ENCODE measurements around the gene FAM98C. TPM values are rescaled to one million over a fixed set of nuclear protein-coding genes. Genes with fewer than 3 reads are reported as not detected.

The FAM98C gene
- total RNA-seq, 1 experiment from 2014 or later: 10.2 TPM

DNA sequence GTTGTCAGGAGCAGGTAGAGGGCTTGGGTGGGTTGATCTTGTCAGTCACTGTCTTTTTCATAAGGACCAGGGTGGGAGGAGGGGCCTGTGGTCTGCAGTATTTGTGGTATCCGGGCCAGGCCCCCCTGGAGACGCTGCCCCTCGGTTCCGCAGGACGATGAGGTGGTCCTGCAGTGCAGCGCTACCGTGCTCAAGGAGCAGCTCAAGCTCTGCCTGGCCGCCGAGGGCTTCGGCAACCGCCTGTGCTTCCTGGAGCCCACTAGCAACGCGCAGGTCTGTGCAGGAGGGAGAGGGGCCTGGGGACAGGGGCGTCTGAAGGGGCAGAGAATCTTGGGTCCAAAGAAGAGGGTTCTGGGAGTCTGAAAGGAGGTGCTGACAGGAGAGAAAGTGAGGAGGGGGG, 37.7 kb downstream of the FAM98C start (continued):
- TF ChIP-seq, protein P1, sequence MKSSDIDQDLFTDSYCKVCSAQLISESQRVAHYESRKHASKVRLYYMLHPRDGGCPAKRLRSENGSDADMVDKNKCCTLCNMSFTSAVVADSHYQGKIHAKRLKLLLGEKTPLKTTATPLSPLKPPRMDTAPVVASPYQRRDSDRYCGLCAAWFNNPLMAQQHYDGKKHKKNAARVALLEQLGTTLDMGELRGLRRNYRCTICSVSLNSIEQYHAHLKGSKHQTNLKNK (CRISPR knock-in tag; IDR thresholded peaks at IDR 0.05): no peak
- TF ChIP-seq ZNF121 (CRISPR knock-in tag; IDR thresholded peaks at IDR 0.05): no peak
- no peak for TF ChIP-seq ZNF416 (CRISPR knock-in tag; IDR thresholded peaks at IDR 0.05)
- TF ChIP-seq MXD4 (CRISPR knock-in tag; IDR thresholded peaks at IDR 0.05; ENCODE audit: borderline replicate concordance): no peak
- TF ChIP-seq SOX15 (CRISPR knock-in tag; IDR thresholded peaks at IDR 0.05): no peak
- TF ChIP-seq ZBTB21 (CRISPR knock-in tag; IDR thresholded peaks at IDR 0.05; ENCODE audit: borderline replicate concordance): no peak
- TF ChIP-seq, protein P2, sequence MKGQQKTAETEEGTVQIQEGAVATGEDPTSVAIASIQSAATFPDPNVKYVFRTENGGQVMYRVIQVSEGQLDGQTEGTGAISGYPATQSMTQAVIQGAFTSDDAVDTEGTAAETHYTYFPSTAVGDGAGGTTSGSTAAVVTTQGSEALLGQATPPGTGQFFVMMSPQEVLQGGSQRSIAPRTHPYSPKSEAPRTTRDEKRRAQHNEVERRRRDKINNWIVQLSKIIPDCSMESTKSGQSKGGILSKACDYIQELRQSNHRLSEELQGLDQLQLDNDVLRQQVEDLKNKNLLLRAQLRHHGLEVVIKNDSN (CRISPR knock-in tag; IDR thresholded peaks at IDR 0.05): no peak
- TF ChIP-seq TEAD4 (CRISPR knock-in tag; IDR thresholded peaks at IDR 0.05): no peak
- no peak for TF ChIP-seq ESRRA (CRISPR knock-in tag; IDR thresholded peaks at IDR 0.05; ENCODE audit: borderline replicate concordance)

DNA sequence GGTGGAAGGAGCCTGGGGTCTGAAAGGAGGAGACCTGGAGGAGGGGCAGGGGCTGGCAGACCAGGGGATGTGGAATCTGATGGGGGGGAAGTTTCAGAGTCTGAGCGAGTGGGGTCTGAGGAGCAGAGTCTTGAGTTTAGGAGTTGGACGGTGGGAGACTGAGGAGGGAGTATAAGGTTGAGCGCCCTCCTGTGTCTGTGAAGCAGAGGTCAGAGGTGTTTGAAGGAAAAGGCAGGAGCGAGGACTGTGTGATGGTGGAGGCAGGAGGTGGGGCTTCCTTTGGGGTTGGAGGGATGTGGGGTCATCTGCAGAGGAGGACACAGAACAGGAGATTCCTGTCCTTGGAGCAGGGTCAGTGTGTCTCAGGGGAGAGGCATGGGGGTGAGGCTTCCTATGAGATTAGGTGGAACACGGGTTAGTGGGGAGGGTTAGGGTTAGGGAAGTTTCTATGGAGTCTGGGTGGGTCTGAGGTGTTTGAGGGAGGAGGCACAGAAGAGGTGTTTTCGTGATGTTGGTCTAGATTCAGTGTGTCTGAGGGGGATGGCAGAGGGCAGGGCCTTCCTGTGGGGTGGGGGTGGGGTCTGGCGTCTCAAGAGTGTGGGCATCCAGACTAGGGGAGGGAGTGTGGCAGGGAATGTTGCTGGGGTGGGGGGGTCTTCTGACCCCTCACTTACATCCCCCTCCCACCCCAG, 38.9 kb downstream of the FAM98C start:
- POLR2A ChIA-PET: interaction anchor here (0.7 kb wide), 1 partner anchor 39 kb away, joined by 4 read pairs; the partner anchor contains the start of gene FAM98C
- ATAC-seq (peak; percentile 97), DNase-seq (ENCODE audit: low spot score) (peak; percentile 51)
- H3K4me3 Mint-ChIP-seq: no peak overlapping the region
- H3K27me3 Mint-ChIP-seq (ENCODE audit: low read depth): no peaks in the 10 kb centered on the region
- peaks cover 13% of the 10 kb centered on the region for H3K4me1 Mint-ChIP-seq
- peak overlapping the region; percentile 37; the same call in 1 of the 2 replicates for H3K27ac Mint-ChIP-seq
- CTCF ChIA-PET: interaction anchor here (0.7 to 3.4 kb wide), 3 partner anchors 16 to 300 kb away, joined by 3 to 69 read pairs (median 8); partner anchors contain the start of genes FAM98C and RASGRP4
- 0 out of 2 replicates have a peak, but pooled peaks have one; percentile 18 for TF ChIP-seq SP1 (CRISPR knock-in tag; conservative IDR thresholded peaks at IDR 0.05)
- TF ChIP-seq, protein P1 (CRISPR knock-in tag; IDR thresholded peaks at IDR 0.05): no peak
- peaks cover 27% of the 10 kb centered on the region for H3K36me3 Mint-ChIP-seq
- H3K9me3 Mint-ChIP-seq: no peaks in the 10 kb centered on the region

DNA sequence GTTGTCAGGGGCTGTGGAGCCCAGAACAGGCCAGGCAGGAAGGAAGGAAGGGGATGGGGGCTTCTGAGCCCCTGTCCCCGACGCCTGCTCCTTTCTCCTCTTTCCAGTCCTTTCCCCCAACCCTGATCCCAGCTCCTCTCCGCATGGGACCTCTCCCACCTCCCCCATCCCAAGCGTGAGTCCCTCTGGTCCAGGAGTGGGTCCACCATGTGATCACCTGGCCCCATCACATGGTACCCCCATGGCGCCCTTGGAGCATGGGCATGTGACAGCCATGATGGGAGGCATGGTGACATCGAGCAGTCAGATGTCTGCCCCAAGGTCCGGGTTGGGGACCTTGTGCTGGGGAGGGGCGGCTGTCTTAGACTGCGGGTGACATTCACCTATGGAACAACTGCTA, 39.8 kb downstream of the FAM98C start:
- no peaks in the 10 kb centered on the region for H3K9me3 Mint-ChIP-seq
- peaks cover 27% of the 10 kb centered on the region for H3K36me3 Mint-ChIP-seq
- H3K4me1 Mint-ChIP-seq: peaks cover 13% of the 10 kb centered on the region
- no peak overlapping the region; the same call in 1 of the 2 replicates for H3K27ac Mint-ChIP-seq
- ChIA-PET POLR2A (no interaction called here), CTCF (no interaction called here)
- TF ChIP-seq, protein P1 (CRISPR knock-in tag; IDR thresholded peaks at IDR 0.05): no peak
- no peaks in the 10 kb centered on the region for H3K27me3 Mint-ChIP-seq (ENCODE audit: low read depth)
- no peak overlapping the region for H3K4me3 Mint-ChIP-seq
- ATAC-seq (no peak), DNase-seq (ENCODE audit: low spot score) (no peak)

DNA sequence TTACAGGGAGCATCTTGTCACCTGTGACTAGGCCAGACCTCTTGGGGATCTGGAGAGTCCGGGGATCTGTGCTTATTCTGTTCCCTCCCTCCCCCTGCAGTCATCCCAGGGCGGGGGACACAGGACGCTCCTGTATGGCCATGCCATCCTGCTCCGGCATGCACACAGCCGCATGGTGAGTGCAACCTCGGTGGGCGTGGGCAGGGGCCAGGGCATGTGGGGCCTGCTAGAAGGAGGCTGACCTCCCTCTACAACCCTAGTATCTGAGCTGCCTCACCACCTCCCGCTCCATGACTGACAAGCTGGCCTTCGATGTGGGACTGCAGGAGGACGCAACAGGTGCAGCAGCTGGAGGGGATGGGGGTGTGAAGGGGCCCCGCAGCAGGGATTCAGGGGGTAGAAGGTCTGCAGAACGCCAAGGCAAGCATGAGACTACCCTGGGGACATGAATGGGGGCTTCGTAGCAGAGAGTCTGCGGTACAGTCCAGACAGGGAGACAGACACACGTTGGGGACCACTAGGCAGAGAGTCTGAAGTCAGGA, 40.6 kb downstream of the FAM98C start:
- TF ChIP-seq NFE2L1 (CRISPR knock-in tag; IDR thresholded peaks at IDR 0.05) (no peak), CREB1 (CRISPR knock-in tag; IDR thresholded peaks at IDR 0.05) (no peak), EMX1 (CRISPR knock-in tag; IDR thresholded peaks at IDR 0.05) (no peak), ZNF396 (CRISPR knock-in tag; IDR thresholded peaks at IDR 0.05; ENCODE audit: borderline replicate concordance) (no peak), NR3C1 (CRISPR knock-in tag; conservative IDR thresholded peaks at IDR 0.05; ENCODE audit: low read depth) (no peak)
- TF ChIP-seq, protein P3, sequence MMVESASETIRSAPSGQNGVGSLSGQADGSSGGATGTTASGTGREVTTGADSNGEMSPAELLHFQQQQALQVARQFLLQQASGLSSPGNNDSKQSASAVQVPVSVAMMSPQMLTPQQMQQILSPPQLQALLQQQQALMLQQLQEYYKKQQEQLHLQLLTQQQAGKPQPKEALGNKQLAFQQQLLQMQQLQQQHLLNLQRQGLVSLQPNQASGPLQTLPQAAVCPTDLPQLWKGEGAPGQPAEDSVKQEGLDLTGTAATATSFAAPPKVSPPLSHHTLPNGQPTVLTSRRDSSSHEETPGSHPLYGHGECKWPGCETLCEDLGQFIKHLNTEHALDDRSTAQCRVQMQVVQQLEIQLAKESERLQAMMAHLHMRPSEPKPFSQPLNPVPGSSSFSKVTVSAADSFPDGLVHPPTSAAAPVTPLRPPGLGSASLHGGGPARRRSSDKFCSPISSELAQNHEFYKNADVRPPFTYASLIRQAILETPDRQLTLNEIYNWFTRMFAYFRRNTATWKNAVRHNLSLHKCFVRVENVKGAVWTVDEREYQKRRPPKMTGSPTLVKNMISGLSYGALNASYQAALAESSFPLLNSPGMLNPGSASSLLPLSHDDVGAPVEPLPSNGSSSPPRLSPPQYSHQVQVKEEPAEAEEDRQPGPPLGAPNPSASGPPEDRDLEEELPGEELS (CRISPR knock-in tag; IDR thresholded peaks at IDR 0.05): no peak
- Mint-ChIP-seq H3K4me1 (peaks cover 13% of the 10 kb centered on the region), H3K36me3 (peaks cover 28% of the 10 kb centered on the region), H3K9me3 (no peaks in the 10 kb centered on the region), H3K27ac (no peak overlapping the region), H3K4me3 (no peak overlapping the region), H3K27me3 (ENCODE audit: low read depth) (no peaks in the 10 kb centered on the region)
- DNase-seq (ENCODE audit: low spot score): no peak
- ATAC-seq: no peak
- POLR2A ChIA-PET: no interaction called here
- CTCF ChIA-PET: no interaction called here

Data from WTC11 (cell line).